Measurements from ENCODE around the gene LINC00237. TPM values are rescaled to one million over a fixed set of nuclear protein-coding genes. Genes with fewer than 3 reads are reported as not detected.

Gene LINC00237
- total RNA-seq, 1 donor from 2014 or later = not detected

DNA sequence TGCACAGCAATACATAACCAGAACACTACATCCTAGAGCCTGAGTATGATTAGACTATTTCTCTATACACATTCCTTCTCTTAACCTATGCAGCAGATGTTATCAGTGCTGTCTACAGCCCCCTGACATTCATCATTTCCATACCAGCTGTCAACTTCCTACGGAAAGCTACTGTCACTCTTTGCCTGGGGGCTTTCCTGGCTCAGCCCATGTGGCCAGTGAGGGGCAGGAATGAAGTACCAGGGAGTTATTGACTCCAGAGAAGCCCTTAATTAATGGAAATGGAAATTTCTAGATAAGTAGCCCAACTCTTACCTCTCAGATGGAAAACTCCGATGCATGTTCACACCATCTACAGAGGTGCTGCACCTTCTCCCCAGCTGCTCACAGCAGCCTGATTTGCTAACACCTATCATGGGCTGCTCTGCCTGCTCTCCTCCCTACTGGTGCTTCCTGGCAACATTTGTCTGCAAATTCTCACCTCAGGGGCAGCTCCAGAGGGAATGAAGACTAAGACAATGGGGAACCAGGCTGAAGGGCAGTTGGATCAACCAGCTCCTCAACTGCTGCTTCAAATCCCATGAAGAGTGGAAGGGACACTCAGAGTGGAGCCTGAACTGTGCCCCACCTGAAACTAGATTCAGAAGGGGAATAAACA lies 59.6 kb downstream of the LINC00237 start:
- DNase-seq = no peak

Small RNA genes lying within 50 kb of the gene (small RNA-seq; reads per million reads assigned to genes)
- gene RNA5SP477 (ENCODE audit: low replicate concordance) = not detected

Other genes starting within 250 kb of the LINC00237 start
- gene KIZ, start 19.7 kb upstream of the LINC00237 start, total RNA-seq = 14.2 TPM
- gene XRN2, start 197.0 kb upstream of the LINC00237 start, total RNA-seq = 45.4 TPM